CD4-positive, alpha-beta T cell treated with Interleukin-2 at 100 ng/mL for 4 hours (primary cell): ENCODE data around the gene FAM228B.
A peak's percentile ranks its signal among the peaks of the same experiment; 100 is the strongest.
"Not testable (repeated sequence)": the region's sequence is repeated elsewhere in the genome, so short reads cannot be mapped to it uniquely, and the experiment has no call there.

Experiments used
- DNase-seq: peaks from one replicate; pipeline ENCODE4 v3.0.0-alpha.2; 2020; ENCODE audit warnings: low spot score

FAM228B gene

DNA sequence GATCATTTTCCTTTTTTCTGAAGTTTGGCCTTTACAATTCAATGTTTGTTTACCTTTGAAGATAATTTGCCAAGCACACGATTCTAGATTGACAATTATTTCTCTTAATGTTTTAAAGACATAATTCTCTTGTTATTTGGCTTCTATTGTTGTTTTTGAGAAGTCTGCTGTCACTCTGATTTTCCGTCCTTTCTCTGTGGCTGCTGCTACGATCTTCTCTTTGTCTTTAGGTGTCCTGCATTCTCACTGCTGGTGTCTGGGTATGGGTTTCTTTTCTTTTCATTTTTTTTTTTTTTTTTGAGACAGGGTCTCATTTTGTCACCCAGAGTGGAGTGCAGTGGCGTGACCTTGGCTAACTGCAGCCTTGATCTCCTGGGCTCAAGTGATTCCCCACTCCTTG, 36.4 kb downstream of the FAM228B start:
- DNase-seq, result no peak

DNA sequence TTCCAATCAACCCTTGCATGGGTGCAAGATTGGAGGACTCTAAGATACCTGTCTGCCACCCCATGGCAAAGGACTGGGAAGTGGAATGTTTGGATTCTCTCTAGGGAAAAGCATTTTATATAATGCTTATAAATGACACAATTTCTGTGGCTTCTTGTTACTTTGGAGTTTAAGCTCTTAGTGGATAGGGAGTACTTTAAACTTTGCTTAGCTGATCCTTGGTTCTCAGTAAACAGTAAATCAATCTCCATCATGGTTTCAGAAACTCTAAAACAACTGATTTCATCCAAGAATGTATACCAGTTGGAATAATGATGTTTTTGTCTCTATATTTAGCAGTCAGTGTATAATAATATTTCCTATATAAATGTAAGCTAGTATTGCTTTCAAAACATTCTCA, 37.5 kb downstream of the FAM228B start:
- DNase-seq, result no peak

DNA sequence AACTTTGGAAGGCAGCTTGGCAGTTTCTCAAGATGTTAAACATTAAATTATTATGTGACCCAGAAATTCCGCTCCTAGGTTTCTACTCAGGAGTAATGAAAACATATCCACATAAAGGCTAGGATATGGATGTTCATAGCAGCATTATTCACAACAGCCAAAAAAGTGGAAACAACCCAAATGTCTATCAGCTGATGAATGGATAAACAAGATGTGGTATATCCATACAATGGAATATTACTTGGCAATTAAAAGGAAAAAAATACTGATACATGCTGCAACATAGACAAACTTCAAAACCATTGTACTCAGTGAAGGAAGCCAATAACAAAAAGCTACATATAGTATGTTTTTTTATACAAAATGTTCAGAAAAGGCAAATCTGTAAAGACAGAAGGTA, 39.2 kb downstream of the FAM228B start:
- no peak for DNase-seq

DNA sequence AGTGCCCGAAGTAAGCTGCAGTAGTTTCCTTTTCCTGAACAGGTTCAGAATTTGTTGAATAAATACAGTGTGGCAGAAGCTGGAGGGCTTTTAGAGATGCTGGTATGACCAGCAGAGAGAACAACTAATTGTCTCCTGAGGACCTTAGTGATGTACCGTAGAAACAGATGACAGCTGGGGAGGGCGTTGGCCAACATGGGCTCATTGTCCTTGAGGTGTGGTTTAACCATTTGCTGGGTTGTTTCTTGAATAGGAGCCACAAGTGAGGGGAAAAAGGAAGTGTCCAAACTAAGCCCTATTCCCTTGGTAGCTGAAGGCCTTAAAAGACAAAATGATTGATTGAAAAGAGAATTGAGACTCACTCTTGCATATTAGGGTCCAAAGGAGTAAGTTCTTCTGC, 39.9 kb downstream of the FAM228B start:
- no peak for DNase-seq

DNA sequence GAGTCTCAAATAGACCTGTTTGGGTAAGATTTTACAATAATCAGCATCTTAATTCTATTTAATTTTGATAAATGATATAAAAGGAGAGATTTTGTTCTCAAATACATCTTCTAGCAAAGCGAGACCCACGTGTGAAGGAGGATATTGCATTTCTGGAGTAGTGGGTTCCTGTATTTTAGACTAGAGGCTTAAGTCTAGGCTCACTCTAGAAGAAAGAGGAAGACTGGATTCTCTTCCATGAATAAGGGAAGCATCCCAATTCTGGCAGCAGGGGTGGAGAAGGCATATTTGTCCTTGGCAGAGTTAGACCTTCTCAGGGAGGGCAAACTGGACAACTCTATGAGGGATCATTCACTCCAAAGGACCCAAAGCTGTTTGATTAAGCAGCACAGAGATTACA, 40.3 kb downstream of the FAM228B start:
- no peak for DNase-seq

DNA sequence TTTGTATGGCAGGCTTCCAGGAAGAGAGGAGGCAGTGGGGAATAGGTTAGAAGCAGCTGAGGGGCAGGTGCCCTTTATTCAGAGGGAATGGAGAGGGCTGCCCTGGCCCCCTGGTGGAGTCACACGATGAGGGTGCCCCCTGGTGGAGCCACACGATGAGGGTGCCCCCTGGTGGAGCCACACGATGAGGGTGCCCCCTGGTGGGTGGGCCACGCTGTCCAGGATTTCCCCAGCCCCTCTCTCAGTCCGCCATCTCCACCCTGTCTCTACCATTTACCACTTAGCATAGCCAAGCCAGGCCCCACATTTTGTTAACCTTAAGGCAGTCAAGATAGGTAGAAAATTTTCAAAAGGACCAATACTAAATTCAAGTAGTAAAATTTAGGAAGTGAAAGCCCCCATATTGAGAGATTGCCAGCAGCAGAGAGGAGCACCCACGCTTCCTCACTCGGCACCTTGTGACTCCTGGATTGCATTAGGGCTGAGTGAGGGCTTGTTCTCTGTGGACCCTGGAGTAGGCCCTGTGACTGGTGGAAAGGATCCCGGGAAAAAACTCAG, 41.2 kb downstream of the FAM228B start:
- peak; percentile 24 for DNase-seq

DNA sequence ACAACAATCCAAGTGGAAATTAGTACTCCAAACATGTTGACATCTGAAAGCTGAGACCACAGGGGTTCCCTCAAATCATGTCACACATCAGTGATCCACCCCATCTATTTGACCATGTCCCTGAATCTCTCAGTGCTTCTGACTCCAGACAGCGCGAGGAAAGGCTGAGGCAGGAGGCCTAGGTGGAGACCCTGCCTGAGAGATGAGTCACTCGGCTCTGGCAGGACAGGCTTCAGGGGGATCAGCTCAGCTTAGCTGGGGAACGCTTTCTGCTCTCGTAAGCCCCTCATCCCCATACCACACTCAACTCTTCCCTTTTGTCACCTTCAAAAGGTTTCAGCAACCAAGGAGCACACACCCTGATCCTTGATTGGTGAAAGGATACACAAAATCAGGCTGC, 45.8 kb downstream of the FAM228B start:
- DNase-seq, result no peak

DNA sequence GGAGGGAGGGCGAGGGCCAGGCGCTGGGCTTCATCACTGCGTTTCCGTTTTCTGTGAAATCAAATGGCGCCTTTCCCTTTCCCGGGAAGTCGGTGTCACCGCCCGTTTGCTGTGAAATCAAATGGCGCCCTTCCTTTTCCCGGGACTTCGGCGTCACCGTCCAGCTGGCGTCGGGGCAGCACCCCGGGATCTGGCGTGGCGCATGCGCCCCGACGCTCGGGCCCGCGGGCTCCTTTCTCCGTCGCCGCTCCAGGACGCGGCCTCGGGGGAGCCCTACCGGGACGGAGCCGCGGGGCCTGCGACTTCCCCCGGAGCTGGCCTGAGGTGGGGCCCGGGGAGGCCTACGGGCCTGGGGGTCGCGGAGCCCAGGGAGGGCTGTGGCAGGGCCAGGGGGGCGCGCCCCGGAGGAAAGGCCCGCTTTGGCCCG, 51.6 kb downstream of the FAM228B start, which contains the start of gene FAM228A:
Gene FAM228A, plus strand, starts transcription at position 203 of the 427 bp plus-strand sequence. CDS start 428 bp downstream, outside the sequence.
- no peak for DNase-seq

DNA sequence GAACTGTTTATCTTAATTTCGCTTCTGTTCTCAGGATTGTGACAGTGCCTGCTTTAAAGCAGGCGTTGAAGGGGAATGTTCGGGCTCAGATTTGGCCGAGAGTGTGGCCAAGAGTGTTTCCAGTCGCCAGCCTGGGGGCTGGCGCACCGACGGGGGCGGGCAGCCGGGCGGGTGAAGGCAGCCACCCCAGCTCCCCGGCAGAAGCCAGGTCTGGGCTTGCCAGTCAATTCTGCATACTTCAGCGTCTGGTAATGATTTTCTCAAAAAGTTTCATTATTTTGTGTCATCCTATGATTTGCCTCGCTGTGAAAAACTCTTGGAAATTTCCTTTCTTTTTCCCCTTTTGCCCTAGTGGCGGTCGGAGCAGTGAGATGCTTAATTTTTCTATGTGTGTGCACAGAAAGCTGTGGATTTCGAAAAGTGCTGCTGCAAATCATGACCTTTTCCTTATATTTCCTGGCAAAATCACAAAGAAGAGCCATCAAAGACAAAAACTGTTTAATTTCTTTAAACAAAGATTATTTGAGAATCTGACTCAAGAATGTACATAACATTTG, 52.4 kb downstream of the FAM228B start:
- no peak for DNase-seq

DNA sequence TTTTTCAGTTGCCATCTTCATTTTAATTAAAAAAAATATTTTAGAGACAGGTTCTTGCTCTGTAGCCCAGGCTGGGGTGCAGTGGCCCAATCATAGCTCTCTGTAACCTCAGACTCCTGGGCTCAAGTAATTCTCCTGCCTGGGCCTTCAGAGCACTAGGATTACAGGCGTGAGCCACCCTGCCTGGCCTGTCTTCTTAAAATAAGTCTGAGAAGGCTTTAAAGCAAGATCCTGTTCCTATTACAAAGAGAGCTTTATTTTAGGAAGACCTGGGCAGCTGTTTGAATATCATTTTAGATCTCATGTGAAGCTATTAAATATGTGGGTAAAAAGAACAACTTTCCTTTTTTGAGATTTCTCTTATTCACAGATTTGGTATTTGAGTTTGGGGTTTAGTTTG, 53.1 kb downstream of the FAM228B start:
- DNase-seq, result no peak

DNA sequence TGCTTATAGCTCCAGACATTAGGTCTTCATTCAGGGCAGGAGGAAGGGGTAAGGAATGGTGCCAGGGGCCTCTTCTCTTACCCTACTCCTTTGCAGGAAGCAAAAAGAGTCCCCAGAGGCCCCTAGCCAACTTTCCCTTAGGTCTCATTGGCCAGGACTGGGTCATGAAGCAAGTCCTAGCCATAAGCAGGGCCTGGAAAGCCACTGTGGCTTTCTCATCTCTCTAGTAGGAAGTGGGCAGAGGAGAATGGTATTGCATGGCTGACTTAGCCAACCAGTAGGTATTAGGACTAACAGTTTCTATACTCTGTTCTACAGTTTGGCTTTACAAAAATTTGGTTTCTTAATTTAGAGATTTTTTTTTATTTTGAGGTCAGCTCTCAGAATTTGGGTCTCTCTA, 56.4 kb downstream of the FAM228B start:
- no peak for DNase-seq

DNA sequence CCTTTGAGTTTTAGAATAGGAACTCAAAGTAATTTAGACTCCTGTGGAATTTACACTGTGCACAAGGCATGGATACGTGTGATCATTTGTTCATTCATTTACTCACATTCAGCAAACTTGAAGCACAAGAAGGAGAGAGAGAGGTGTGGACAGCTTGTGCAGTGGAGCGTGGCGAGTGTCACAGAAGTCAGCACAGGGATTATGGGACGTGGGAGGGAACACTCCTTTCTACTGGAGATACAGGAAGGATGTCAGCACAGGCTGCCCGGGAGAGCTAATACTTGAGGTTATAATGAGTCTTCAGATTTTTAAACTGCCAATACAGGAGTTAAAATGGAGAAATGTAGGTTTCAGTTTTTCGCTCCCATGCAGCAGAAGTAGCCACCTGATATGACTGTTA, 58.6 kb downstream of the FAM228B start:
- no peak for DNase-seq

DNA sequence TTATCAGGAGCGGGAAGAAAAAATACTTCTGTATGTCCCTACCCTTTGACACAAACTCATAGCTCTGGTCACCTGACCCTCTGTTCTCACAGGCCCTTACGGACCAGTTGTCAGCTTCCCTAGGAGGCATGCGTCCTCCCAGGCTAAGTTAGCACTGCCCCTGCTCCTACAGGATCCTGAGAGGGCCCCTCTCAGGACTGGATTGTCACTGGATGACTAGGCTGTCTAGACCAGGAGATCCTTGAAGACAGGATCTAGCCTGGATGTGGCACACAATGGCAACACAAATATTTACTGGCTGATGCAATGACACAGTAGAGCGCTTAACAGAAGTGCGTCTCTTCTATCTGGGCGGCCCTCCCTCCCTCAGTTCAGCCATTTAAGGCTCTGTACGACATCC, 59.2 kb downstream of the FAM228B start:
- DNase-seq, result no peak

DNA sequence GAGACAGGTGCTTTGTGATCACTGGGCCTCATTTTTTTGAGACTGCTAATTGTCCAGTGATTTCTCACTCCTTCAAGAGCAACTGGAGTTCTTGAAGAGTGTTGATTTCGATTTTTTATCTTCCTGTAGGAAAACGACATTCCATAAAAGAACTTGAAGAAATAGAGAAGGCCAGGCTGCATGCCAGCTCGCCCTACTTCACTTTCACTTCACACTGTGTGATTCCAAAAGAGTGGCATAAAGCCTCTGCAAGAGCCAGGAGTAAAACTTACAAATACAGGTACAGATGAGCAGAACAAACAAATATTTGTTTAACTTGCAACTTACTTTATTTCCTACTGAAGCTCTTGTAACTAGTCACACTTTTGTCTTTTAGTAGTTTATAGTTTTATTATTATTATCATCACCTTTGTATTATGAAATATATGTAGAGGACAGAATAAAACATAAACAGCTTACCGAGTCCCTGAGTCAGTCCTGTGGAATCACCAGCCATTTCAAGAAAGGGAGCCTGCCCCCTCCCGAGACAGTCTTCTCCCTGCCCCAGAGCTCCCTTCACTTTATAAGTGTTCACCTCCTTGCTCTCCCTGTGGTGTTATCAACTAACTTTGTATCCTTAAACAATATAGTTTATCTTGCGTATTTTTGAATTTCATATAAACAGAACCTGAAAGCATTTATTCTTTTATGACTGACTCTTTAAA, 60.2 kb downstream of the FAM228B start:
- no peak for DNase-seq

DNA sequence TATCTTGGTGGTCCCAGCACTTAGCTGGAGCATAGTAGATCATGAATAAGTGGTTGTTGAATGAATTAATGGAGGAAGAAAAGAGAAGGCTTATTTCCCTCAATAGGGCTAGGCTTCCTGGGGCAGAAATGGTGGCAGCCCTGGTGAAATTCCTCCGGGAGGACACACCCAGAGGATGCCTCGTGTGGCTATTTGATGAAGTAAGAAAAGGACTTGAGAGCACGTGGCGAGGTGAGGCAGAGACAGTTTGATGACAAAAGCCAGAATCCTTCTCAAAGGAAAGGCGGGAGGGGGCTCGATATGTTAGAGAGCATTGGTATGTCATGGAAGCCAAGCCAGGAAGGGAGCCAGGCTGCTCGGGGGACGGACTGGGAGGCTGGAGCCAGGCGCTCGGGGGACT, 66.3 kb downstream of the FAM228B start:
- no peak for DNase-seq

DNA sequence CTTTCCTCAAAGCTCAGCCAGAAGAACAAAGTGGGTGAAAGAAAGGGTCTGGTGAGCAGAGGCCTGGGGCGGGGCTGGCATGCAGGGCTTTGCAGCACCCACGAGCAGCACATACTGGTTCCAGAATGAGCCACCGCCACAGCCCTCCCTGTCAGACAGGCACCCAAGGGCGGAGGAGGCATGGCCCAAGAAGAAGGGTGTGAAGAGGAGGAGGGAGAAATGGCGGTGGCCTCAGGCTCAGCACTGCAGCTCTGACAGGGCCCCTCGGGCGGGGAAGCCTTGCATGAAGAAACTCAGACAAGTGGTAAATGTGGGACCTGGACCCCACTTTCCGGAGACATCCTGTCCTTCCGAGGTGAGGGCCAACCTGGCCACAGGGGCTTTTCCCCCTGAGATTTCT, 67.2 kb downstream of the FAM228B start:
- no peak for DNase-seq

DNA sequence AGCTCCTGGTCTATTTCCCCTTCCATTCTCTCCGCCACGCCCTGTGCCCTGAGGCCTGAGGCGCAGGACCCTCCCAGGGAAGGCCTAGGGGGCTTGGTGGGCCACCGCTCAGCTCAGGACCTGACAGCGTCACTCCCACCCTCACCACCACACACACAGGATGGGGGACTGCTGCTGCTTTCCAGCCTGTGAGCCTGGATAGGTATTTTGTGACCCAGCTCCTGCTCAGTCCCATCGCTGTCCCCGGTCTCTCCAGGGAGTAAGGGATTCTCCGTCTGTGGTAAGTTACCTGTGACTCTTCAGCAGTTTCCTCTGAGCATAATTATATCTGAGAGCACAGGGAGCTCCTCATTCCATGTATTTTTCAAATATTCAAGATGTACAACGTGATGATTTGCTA, 67.9 kb downstream of the FAM228B start:
- DNase-seq, result no peak

DNA sequence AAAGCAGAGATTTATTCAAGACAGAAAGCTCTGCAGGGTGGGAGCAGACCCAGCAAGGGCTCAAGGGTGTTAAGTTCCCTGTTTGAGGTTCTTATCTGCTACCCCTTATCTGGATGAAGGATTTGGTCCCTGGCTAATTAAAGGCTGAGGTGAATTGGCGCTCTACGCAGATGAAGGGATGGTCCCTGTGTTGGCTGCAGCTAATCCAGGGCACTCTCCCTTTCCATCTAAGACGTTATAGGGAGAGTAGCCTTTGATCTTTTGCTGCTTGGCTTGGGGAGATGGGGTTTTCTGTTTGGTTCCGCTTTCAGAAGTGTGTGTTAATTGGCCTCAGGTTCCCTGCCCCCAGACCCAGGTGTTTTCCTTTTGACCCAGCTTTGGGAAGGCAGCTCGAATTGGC, 68.6 kb downstream of the FAM228B start:
- no peak for DNase-seq

DNA sequence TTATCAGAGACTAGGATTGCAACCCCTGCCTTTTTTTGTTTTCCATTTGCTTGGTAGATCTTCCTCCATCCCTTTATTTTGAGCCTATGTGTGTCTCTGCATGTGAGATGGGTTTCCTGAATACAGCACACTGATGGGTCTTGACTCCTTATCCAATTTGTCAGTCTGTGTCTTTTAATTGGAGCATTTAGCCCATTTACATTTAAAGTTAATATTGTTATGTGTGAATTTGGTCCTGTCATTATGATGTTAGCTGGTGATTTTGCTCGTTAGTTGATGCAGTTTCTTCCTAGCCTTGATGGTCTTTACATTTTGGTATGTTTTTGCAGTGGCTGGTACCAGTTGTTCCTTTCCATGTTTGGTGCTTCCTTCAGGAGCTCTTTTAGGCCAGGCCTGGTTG, 73.9 kb downstream of the FAM228B start:
- DNase-seq, result not testable (repeated sequence)

DNA sequence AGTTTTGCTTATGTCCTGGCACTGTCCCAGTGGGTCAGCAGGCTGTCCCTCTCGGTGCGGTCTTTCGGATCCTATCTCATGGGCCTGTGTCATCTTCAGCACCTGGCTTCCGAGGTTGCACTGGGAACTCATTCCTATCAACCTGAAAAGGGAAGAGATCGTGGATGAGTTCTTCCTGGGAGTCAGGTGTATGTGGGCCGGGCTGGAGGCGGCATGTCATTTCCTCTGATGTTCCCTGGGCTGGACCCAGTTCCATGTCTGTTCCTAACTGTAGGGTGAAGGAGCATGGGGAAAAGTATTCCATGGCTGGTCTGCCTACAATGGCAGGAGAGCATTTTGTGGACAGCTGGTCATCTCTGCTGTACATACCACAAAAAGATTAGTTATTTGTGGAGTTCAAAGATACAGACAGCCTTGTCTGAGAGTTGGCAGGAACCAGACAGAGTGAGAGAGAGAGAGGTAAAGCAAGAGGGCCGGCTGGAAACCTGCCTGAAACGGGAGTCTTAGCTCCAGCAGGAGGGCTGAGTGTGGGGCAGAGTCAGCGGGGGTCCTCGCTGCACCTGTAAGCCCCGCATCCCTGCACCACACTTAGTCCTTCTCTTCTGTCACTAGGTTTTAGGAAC, 76.8 kb downstream of the FAM228B start:
- no peak for DNase-seq

DNA sequence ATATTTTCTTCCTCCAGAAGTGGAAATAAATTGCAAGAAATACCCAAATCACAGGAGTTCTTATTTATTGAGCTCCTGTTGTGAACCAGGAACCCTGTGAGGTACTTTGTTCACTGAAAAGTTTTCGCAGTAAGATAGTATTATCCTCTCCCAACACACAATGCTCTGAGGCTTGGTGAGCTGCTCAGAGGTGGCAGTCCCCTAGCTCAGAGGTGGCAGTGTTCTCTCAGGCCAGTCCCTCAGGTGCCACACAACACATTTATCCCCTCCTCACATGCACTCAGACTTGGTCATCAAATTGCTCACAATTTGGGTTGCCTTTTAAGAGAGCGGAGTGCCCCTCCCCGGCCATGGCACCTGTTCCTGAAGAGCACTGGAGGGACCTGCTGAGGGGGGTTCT, 77.5 kb downstream of the FAM228B start:
- no peak for DNase-seq

DNA sequence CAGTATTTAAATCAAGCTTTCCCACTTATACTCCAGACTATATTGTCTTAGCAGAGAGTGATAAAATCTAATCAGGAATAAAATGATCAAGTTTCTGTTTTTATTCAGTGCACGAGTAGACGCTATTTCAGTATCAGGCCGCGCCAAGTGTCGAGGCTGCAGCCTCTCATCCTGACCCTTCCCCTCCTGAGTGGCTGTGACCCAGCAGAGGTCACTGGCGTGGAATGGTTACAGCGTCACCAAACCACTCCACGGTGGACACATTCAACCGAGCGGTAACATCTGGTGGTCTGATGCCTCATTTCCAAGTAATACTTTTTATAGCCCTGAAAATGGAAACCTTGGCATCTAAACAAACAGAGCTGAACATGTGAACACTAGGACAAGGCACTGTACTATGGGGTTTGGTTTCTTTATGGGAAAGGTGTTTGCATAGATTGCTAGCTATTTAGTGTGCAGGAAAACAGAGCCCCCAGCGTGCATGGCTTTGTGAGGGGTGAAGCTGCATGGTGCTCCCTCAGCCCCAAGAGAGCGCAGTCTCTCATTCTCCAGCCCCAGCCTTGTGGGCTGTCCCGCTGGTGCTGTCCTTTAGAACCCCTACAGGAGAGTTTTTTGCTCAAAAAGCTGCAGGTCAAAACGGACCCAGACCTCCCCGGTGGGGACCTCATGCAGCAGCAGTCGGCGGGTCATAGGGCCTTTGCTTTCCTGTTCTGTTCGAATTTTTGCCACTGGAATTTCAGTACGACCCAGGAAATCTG, 79.9 kb downstream of the FAM228B start:
- DNase-seq, result no peak

DNA sequence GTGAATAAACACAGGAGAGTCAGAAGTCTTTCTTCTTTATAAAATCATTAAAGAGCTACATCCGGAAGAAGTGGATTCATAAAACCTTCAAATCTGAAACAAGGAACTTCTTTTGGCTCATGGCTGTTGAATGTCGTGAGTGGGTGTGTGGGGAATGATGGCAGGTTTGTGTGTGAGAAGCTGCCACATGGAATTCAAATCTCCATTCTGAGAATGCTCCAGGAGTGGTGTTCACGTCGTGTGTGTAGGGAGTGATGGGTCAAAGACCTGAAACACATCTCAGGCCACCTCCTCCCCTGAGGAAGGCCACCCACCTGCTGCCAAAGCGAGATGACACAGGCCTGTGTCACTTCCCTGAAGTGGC, 80.5 kb downstream of the FAM228B start:
- DNase-seq, result no peak
